PC-3 (cell line): ENCODE results near the gene KAZN.

Experiments
- CTCF ChIP-seq: fragments of 300-600 bp; sonication (generic); conservative IDR thresholded peaks from 2 replicates; pipeline ENCODE4 v1.5.1; 2017; ENCODE audit warnings: antibody characterized with exemption, low read depth, mild to moderate bottlenecking, low read length
- EZH2 ChIP-seq: fragments of 300-600 bp; sonication (generic); IDR thresholded peaks from one replicate; pipeline ENCODE4 v1.6.1; 2017; ENCODE audit warnings: antibody characterized with exemption, mild to moderate bottlenecking, low read length; ENCODE audit not compliant: unreplicated experiment

GRCh38 chr1:14849038-14849437 lies 250.6 kb downstream of the KAZN start:
- TF ChIP-seq EZH2 (no peak), CTCF (no peak)
